H1 (cell line): Measurements from ENCODE around the gene CCDC81. TPM values are rescaled to one million over a fixed set of nuclear protein-coding genes. Genes with fewer than 3 reads are reported as not detected.

ENCODE experiments used
- CTCF ChIA-PET: fragments of 300-600 bp; sonication (Branson Sonifier 250); formaldehyde crosslinking; loops from one replicate; lab custom pipeline; 2021; ENCODE audit not compliant: partially characterized antibody; lab: Charles Lee
- POLR2A ChIA-PET: fragments of 300-600 bp; sonication (Branson Sonifier 250); formaldehyde crosslinking; loops from one replicate; lab custom pipeline; 2021; ENCODE audit warnings: inconsistent platforms; ENCODE audit not compliant: partially characterized antibody; lab: Charles Lee
- DNase-seq, 2 experiments: peaks; one replicate each; pipeline versions ENCODE4 v3.0.0 to v3.0.0-alpha.2; 2010 to 2022; ENCODE audit warnings: low spot score in 2 of 2, low read depth in 1 of 2, mixed read lengths in 1 of 2
- FAIRE-seq: peaks from 2 replicates; lab custom pipeline; 2011; peaks lifted over from hg19 to GRCh38; lab: Jason Lieb, UNC
- H2AFZ ChIP-seq: 2 replicates; pipeline ENCODE4 v1.8.1; 2012; ENCODE audit warnings: low read length, inconsistent platforms
- H2AK5ac ChIP-seq: 2 replicates; pipeline ENCODE4 v1.6.1; 2013; ENCODE audit warnings: low read depth, low read length
- H2BK120ac ChIP-seq: replicated peaks from 2 replicates; pipeline ENCODE3; 2013; ENCODE audit warnings: low read depth, low read length, inconsistent platforms
- H2BK12ac ChIP-seq: 2 replicates; pipeline ENCODE4 v1.6.1; 2013; ENCODE audit warnings: low read depth, low read length
- H2BK15ac ChIP-seq: 2 replicates; pipeline ENCODE4 v1.6.1; 2013; ENCODE audit warnings: low read length
- H2BK20ac ChIP-seq: 2 replicates; pipeline ENCODE4 v1.6.1; 2013; ENCODE audit warnings: low read length
- H2BK5ac ChIP-seq: 2 replicates; pipeline ENCODE4 v1.6.1; 2013; ENCODE audit warnings: low read depth, low read length
- H3K14ac ChIP-seq: 2 replicates; pipeline ENCODE4 v1.6.1; 2013; ENCODE audit warnings: inconsistent platforms; ENCODE audit not compliant: insufficient read length
- H3K18ac ChIP-seq: 2 replicates; pipeline ENCODE4 v1.6.1; 2013; ENCODE audit warnings: low read length; ENCODE audit errors: extremely low read depth
- H3K23ac ChIP-seq: 2 replicates; pipeline ENCODE4 v1.6.1; 2013; ENCODE audit warnings: inconsistent platforms; ENCODE audit not compliant: insufficient read length
- H3K23me2 ChIP-seq: 2 replicates; pipeline ENCODE4 v1.6.1; 2013; ENCODE audit warnings: low read depth, low read length
- H3K27ac ChIP-seq: 2 replicates; pipeline ENCODE4 v1.6.1; 2011; ENCODE audit warnings: low read depth, low read length, inconsistent platforms
- H3K27me3 ChIP-seq, 4 experiments: replicated peaks in 1 of 4; 1 replicate in 1 of 4; 2 replicates in 3 of 4; pipeline versions ENCODE4 v1.6.1 to v1.8.1; 2011 to 2013; ENCODE audit warnings: low read length in 3 of 4, mild to moderate bottlenecking in 3 of 4, inconsistent platforms in 2 of 4, mixed read lengths in 2 of 4, moderate library complexity in 1 of 4; ENCODE audit not compliant: control insufficient read depth in 3 of 4, insufficient read depth in 3 of 4; ENCODE audit errors: extremely low read depth in 1 of 4
- H3K36me3 ChIP-seq, 4 experiments: 2 replicates each; pipeline versions ENCODE4 v1.6.1 to v1.8.1; 2011 to 2013; ENCODE audit warnings: mild to moderate bottlenecking in 4 of 4, low read length in 3 of 4, moderate library complexity in 2 of 4, control low read depth in 1 of 4, inconsistent platforms in 1 of 4; ENCODE audit not compliant: insufficient read depth in 4 of 4, control insufficient read depth in 2 of 4
- H3K4ac ChIP-seq: replicated peaks from 2 replicates; pipeline ENCODE3; 2013; ENCODE audit warnings: low read length, low read depth, mixed read lengths, inconsistent platforms; ENCODE audit not compliant: insufficient read length
- H3K4me1 ChIP-seq, 4 experiments: replicated peaks in 1 of 4; 1 replicate in 1 of 4; 2 replicates in 3 of 4; pipeline versions ENCODE4 v1.6.1 to v1.8.1; 2011 to 2013; ENCODE audit warnings: low read length in 3 of 4, inconsistent platforms in 2 of 4, mixed read lengths in 1 of 4; ENCODE audit not compliant: insufficient read depth in 4 of 4, control insufficient read depth in 3 of 4
- H3K4me2 ChIP-seq, 2 experiments: 2 replicates each; pipeline versions ENCODE4 v1.6.1 to v1.8.1; 2011 to 2013; ENCODE audit warnings: low read depth in 2 of 2, low read length in 2 of 2, control low read depth in 1 of 2, inconsistent platforms in 1 of 2, mild to moderate bottlenecking in 1 of 2; ENCODE audit not compliant: insufficient read depth in 1 of 2
- H3K4me3 ChIP-seq, 4 experiments: fragments of 200-600, 300-600 bp in 1 of 4; sonication (generic), shearing (Covaris generic), sonication (Bioruptor Twin) in 1 of 4; 2 replicates each; pipeline versions ENCODE4 v1.5.1 to v1.8.1; 2011 to 2016; ENCODE audit warnings: low read length in 4 of 4, low read depth in 3 of 4, control low read depth in 2 of 4, inconsistent platforms in 2 of 4, mild to moderate bottlenecking in 2 of 4, mixed read lengths in 1 of 4, moderate library complexity in 1 of 4; ENCODE audit not compliant: insufficient read depth in 2 of 4; ENCODE audit errors: extremely low read depth in 1 of 4
- H3K56ac ChIP-seq: replicated peaks from 2 replicates; pipeline ENCODE3; 2013; ENCODE audit warnings: low read depth, mild to moderate bottlenecking, mixed read lengths, low read length, inconsistent platforms; ENCODE audit not compliant: insufficient read length
- H3K79me1 ChIP-seq: 2 replicates; pipeline ENCODE4 v1.6.1; 2013; ENCODE audit warnings: low read depth, low read length, control low read depth
- H3K79me2 ChIP-seq, 2 experiments: 2 replicates each; pipeline versions ENCODE4 v1.6.1 to v1.8.1; 2012 to 2013; ENCODE audit warnings: low read length in 2 of 2, mild to moderate bottlenecking in 2 of 2, inconsistent platforms in 1 of 2; ENCODE audit not compliant: insufficient read depth in 2 of 2, control insufficient read depth in 1 of 2
- H3K9ac ChIP-seq, 4 experiments: replicated peaks in 1 of 4; 1 replicate in 1 of 4; 2 replicates in 3 of 4; pipeline versions ENCODE4 v1.6.1 to v1.8.1; 2011 to 2013; ENCODE audit warnings: low read depth in 3 of 4, low read length in 3 of 4, control low read depth in 2 of 4, mild to moderate bottlenecking in 2 of 4, moderate library complexity in 2 of 4, inconsistent platforms in 1 of 4; ENCODE audit errors: extremely low read depth in 1 of 4
- H3K9me3 ChIP-seq, 2 experiments: 2 replicates each; pipeline versions ENCODE4 v1.6.1 to v1.8.1; 2012 to 2013; ENCODE audit warnings: mild to moderate bottlenecking in 2 of 2, moderate library complexity in 2 of 2, control low read depth in 1 of 2, inconsistent platforms in 1 of 2, low read depth in 1 of 2, low read length in 1 of 2, mixed read lengths in 1 of 2; ENCODE audit not compliant: insufficient read depth in 2 of 2
- H4K20me1 ChIP-seq, 2 experiments: replicated peaks in 1 of 2; 2 replicates each; pipeline versions ENCODE3 to v1.8.1; 2011 to 2013; ENCODE audit warnings: inconsistent platforms in 2 of 2, low read length in 2 of 2, mild to moderate bottlenecking in 1 of 2; ENCODE audit not compliant: insufficient read depth in 2 of 2, control insufficient read depth in 1 of 2
- H4K5ac ChIP-seq: 2 replicates; pipeline ENCODE4 v1.6.1; 2013; ENCODE audit warnings: low read length, low read depth, mixed read lengths, inconsistent platforms; ENCODE audit not compliant: insufficient read length
- H4K8ac ChIP-seq: 2 replicates; pipeline ENCODE4 v1.8.0; 2013; ENCODE audit warnings: mild to moderate bottlenecking, moderate library complexity, low read length, inconsistent platforms; ENCODE audit not compliant: insufficient read depth; ENCODE audit errors: extremely low read depth
- H4K91ac ChIP-seq: replicated peaks from 2 replicates; pipeline ENCODE3; 2013; ENCODE audit warnings: low read length, mixed read lengths, inconsistent platforms; ENCODE audit not compliant: insufficient read length
- ASH2L ChIP-seq: fragments of 200-600, 300-600 bp; sonication (generic); IDR thresholded peaks from one replicate; pipeline ENCODE4 v1.7.1; 2017; ENCODE audit warnings: low read length
- BRCA1 ChIP-seq: IDR thresholded peaks from 2 replicates; pipeline ENCODE4 v1.6.1; 2012; ENCODE audit warnings: low read depth, low read length, improper control_type of control experiment
- CREB1 ChIP-seq: IDR thresholded peaks from 2 replicates; pipeline ENCODE4 v1.6.1; 2012; ENCODE audit warnings: inconsistent platforms
- EZH2 ChIP-seq: fragments of 200-600 bp; sonication (generic); IDR thresholded peaks from 2 replicates; pipeline ENCODE4 v1.7.1; 2012; ENCODE audit warnings: low read depth, mild to moderate bottlenecking, moderate library complexity, low read length, inconsistent platforms; ENCODE audit not compliant: severe bottlenecking
- GTF2F1 ChIP-seq: IDR thresholded peaks from 2 replicates; pipeline ENCODE4 v1.6.1; 2012; ENCODE audit warnings: low read depth, low read length, improper control_type of control experiment, borderline replicate concordance
- JUN ChIP-seq: IDR thresholded peaks from 2 replicates; pipeline ENCODE4 v1.6.1; 2011; ENCODE audit warnings: low read depth, mild to moderate bottlenecking, improper control_type of control experiment, low read length
- JUND ChIP-seq: IDR thresholded peaks from 2 replicates; pipeline ENCODE4 v1.6.1; 2011; ENCODE audit warnings: mild to moderate bottlenecking, improper control_type of control experiment, low read length
- KDM1A ChIP-seq: fragments of 200-600, 300-600 bp; sonication (generic); IDR thresholded peaks from 2 replicates; pipeline ENCODE4 v1.7.1; 2016; ENCODE audit warnings: mild to moderate bottlenecking, low read length, borderline replicate concordance
- NANOG ChIP-seq: IDR thresholded peaks from 2 replicates; pipeline ENCODE4 v1.6.1; 2011; ENCODE audit warnings: low read length, low read depth, mild to moderate bottlenecking, inconsistent platforms; ENCODE audit not compliant: insufficient read depth, poor library complexity, severe bottlenecking
- TBP ChIP-seq: IDR thresholded peaks from 2 replicates; pipeline ENCODE4 v1.6.1; 2011; ENCODE audit warnings: low read depth, low read length, improper control_type of control experiment
- YY1 ChIP-seq: IDR thresholded peaks from 2 replicates; pipeline ENCODE4 v1.6.1; 2011; ENCODE audit warnings: low read depth, mild to moderate bottlenecking, low read length
- WGBS, 2 experiments: shearing (Covaris generic) in 1 of 2; methylation state at CpG; one replicate each; pipeline versions ENCODE4 v1.1.6 to v1.1.7; 2013 to 2015; ENCODE audit warnings: low lambda C conversion rate in 2 of 2, mixed read lengths in 2 of 2, inconsistent platforms in 1 of 2, low coverage in 1 of 2, missing lambda C conversion rate in 1 of 2; ENCODE audit not compliant: insufficient replicate concordance in 2 of 2, insufficient coverage in 1 of 2, insufficient read length in 1 of 2; ENCODE audit errors: extremely low coverage in 1 of 2, missing lambda C conversion rate in 1 of 2; 5-methylcytosine and 5-hydroxymethylcytosine counted together
- polyA plus RNA-seq, 7 experiments: library from polyadenylated mRNA; depleted of rRNA in 3 of 7; stranded (reverse) in 5 of 7; unstranded in 2 of 7; fragments of >200 nt in 5 of 7; fragments of 200-250 nt in 2 of 7; gene quantifications; 1 replicate in 5 of 7; 2 replicates in 1 of 7; 4 replicates in 1 of 7; pipeline versions ENCODE4 v1.2.1 to v1.2.3, GENCODE V29; 2011 to 2013; ENCODE audit warnings: missing spikeins in 2 of 7, mixed read lengths in 2 of 7
- total RNA-seq: library from RNA; stranded (reverse); fragmentation: NEBNext Ultra II Directional; extraction: Animal tissue kit (Norgen Biotek cat#: 25700); gene quantifications from 2 replicates; pipeline ENCODE4 v1.2.1, GENCODE V29; 2021
- TF ChIP-seq, protein P1 (sequence below): IDR thresholded peaks from 2 replicates; pipeline ENCODE4 v1.6.1; 2012; ENCODE audit warnings: inconsistent platforms
- TF ChIP-seq, protein P2 (sequence below): IDR thresholded peaks from 2 replicates; pipeline ENCODE4 v1.6.1; 2011; ENCODE audit warnings: low read length, improper control_type of control experiment

CCDC81 gene
- total and polyA plus RNA-seq, 2 of the 8 experiments (the other 6 are each of a cell fraction or from before 2014, with no cell fraction given), result 0.30 to 0.58 TPM

DNA sequence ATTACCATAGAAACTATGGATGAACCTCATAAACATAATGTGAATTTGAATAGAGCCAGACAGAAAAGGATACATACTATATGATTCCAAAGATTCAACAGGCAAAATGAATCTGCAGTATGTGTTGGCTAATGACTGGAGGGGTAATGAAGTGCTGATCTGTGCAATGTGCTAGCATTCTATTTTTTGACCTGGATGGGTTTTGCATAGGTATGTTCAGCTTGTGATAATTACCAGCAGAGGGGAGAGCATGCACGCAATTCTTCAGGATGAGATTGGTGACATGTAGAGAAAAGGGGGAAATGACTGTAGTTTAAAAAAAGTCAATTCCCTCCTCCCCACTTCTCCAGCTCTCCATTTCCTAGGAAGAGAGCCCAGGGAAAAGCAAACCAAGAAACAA lies 618 bp upstream of the CCDC81 start:
- Histone ChIP-seq H3K23me2 (peaks cover 5% of the 10 kb centered on the region; the same call in 1 of the 2 replicates), H3K18ac (no peak overlapping the region), H4K8ac (no peak overlapping the region), H4K20me1 (no peaks in the 10 kb centered on the region), H3K27me3 (peaks cover 0 to 3% (median 0%) of the 10 kb centered on the region in 4 experiments; a peak in 2 of 7 replicates), H3K9ac (no peak overlapping the region), H3K23ac (no peak overlapping the region), H2BK20ac (no peak overlapping the region), H3K79me2 (no peaks in the 10 kb centered on the region), H2BK15ac (no peak overlapping the region), H3K79me1 (no peaks in the 10 kb centered on the region), H3K4me2 (peak overlapping the region; percentile 62 to 76), H3K14ac (no peak overlapping the region), H3K36me3 (no peaks in the 10 kb centered on the region), H4K91ac (no peak overlapping the region), H3K56ac (no peak overlapping the region), H3K4ac (no peak overlapping the region), H2BK120ac (no peak overlapping the region), H2BK12ac (no peak overlapping the region), H4K5ac (no peak overlapping the region), H3K4me3 (peak overlapping the region in 3 of 4 experiments; percentile 6 to 55 (median 25); a peak in 5 of 8 replicates), H3K4me1 (peaks cover 0 to 2% (median 0%) of the 10 kb centered on the region in 4 experiments; a peak in 1 of 7 replicates), H3K27ac (no peak overlapping the region), H2BK5ac (no peak overlapping the region), H2AK5ac (no peak overlapping the region), H2AFZ (0 out of 2 replicates have a peak overlapping the region, but pooled peaks have one; percentile 43), H3K9me3 (0 out of 4 replicates have a peak, but pooled peaks cover 0 to 3% of the 10 kb centered on the region in 2 experiments)
- ChIA-PET POLR2A (interaction anchor here (0.6 kb wide), 1 partner anchor 730 kb away, joined by 3 read pairs; no protein-coding TSS in a partner anchor), CTCF (interaction anchor here (1.0 to 2.9 kb wide), 4 partner anchors 10 to 84 kb away, joined by 3 to 19 read pairs (median 6); no protein-coding TSS in a partner anchor)
- DNase-seq (no peak), FAIRE-seq (no peak)
- WGBS, 2 experiments, result 47% methylated on average over 1 of the region's 1 CpG; no CpG with 5 or more reads in 1 of the 2 experiments
- TF ChIP-seq CREB1 (no peak), JUN (no peak), KDM1A (no peak), GTF2F1 (no peak), YY1 (no peak), ASH2L (no peak), BRCA1 (no peak), JUND (no peak), NANOG (no peak), TBP (no peak), EZH2 (no peak)
- TF ChIP-seq, protein P1, sequence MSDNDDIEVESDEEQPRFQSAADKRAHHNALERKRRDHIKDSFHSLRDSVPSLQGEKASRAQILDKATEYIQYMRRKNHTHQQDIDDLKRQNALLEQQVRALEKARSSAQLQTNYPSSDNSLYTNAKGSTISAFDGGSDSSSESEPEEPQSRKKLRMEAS, result no peak
- TF ChIP-seq, protein P2, sequence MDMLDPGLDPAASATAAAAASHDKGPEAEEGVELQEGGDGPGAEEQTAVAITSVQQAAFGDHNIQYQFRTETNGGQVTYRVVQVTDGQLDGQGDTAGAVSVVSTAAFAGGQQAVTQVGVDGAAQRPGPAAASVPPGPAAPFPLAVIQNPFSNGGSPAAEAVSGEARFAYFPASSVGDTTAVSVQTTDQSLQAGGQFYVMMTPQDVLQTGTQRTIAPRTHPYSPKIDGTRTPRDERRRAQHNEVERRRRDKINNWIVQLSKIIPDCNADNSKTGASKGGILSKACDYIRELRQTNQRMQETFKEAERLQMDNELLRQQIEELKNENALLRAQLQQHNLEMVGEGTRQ, result no peak
